Measurements from ENCODE around the gene REC114. TPM values are rescaled to one million over a fixed set of nuclear protein-coding genes. Genes with fewer than 3 reads are reported as not detected.

The REC114 gene
- total and polyA plus RNA-seq, 10 of the 15 experiments (the other 5 are each of a cell fraction or from before 2014, with no cell fraction given) = not detected

DNA sequence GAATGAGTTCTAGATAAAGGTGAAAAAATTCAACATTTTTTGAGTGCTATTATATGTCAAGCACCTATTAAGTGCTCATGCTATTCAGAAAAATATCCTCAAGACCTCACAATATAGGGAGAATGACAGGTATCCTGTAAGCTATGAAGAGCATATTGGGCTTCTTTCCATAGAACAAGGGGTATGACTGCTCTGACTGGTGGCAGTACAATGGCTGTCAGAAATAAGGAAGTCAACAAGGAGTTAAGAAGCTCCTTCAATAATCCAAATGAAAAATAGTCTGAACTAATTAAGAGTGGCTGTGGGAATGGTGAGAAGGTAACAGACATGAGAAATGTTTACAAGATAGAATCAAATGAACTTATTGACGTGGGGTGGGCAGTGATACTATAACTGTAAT lies 165.5 kb downstream of the REC114 start:
- Histone ChIP-seq H3K27me3 (replicated peaks in 1 of 2; ENCODE audit: control insufficient read depth in 2 of 2, insufficient read depth in 2 of 2, low read length in 1 of 2) (no peaks in the 10 kb centered on the region), H4K20me1 (ENCODE audit: control insufficient read depth, insufficient read depth) (no peaks in the 10 kb centered on the region), H3K4me3 (no peak overlapping the region), H3K79me2 (ENCODE audit: control insufficient read depth, insufficient read depth, low read length) (peaks cover 75% of the 10 kb centered on the region), H3K36me3 (ENCODE audit: control insufficient read depth in 2 of 2, insufficient read depth in 2 of 2, low read length in 1 of 2) (no peaks in the 10 kb centered on the region), H3K4me2 (ENCODE audit: control insufficient read depth, insufficient read depth) (peak overlapping the region; percentile 35), H2AFZ (ENCODE audit: control insufficient read depth, low read depth, low read length) (no peak overlapping the region), H3K27ac (ENCODE audit: control insufficient read depth, insufficient read depth) (0 out of 2 replicates have a peak overlapping the region, but pooled peaks have one; percentile 16), H3K9me3 (replicated peaks; ENCODE audit: control insufficient read depth, insufficient read depth, low read length) (no peaks in the 10 kb centered on the region), H3K4me1 (ENCODE audit: control insufficient read depth, insufficient read depth, low read length) (peaks cover 27% of the 10 kb centered on the region; the same call in 1 of the 2 replicates), H3K9ac (ENCODE audit: control insufficient read depth, insufficient read depth, low read length) (no peak overlapping the region)
- TF ChIP-seq SPI1 (IDR thresholded peaks at IDR 0.05; ENCODE audit: borderline replicate concordance, insufficient read depth, low read depth, low read length) (0 out of 2 replicates have a peak, but pooled peaks have one; percentile 23), NRF1 (conservative IDR thresholded peaks at IDR 0.05; ENCODE audit: low read depth, low read length) (no peak)
- TF ChIP-seq, protein P1, sequence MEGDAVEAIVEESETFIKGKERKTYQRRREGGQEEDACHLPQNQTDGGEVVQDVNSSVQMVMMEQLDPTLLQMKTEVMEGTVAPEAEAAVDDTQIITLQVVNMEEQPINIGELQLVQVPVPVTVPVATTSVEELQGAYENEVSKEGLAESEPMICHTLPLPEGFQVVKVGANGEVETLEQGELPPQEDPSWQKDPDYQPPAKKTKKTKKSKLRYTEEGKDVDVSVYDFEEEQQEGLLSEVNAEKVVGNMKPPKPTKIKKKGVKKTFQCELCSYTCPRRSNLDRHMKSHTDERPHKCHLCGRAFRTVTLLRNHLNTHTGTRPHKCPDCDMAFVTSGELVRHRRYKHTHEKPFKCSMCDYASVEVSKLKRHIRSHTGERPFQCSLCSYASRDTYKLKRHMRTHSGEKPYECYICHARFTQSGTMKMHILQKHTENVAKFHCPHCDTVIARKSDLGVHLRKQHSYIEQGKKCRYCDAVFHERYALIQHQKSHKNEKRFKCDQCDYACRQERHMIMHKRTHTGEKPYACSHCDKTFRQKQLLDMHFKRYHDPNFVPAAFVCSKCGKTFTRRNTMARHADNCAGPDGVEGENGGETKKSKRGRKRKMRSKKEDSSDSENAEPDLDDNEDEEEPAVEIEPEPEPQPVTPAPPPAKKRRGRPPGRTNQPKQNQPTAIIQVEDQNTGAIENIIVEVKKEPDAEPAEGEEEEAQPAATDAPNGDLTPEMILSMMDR (IDR thresholded peaks at IDR 0.05 in 2 of 3, conservative IDR thresholded peaks at IDR 0.05 in 1 of 3; ENCODE audit: control insufficient read depth in 2 of 3, extremely low read depth in 1 of 3, insufficient read depth in 1 of 3, low read depth in 3 of 3, low read length in 3 of 3) = no peak
- ChIA-PET POLR2A (interaction anchor here (0.7 to 3.5 kb wide), 2 partner anchors 22 to 24 kb away, joined by 3 to 14 read pairs; partner anchors contain the start of gene NPTN), CTCF (interaction anchor here (1.2 to 11.1 kb wide), 4 partner anchors 10 to 48 kb away, joined by 5 to 170 read pairs (median 34); partner anchors contain the start of gene NPTN), SMC1A (ENCODE audit: uncharacterized antibody, unreplicated experiment) (interaction anchor here (0.8 to 10.9 kb wide), 4 partner anchors 11 to 350 kb away, joined by 3 to 130 read pairs (median 64); partner anchors contain the start of gene NPTN), RAD21 (ENCODE audit: unreplicated experiment) (interaction anchor here (0.6 to 3.3 kb wide), 5 partner anchors 15 to 28 kb away, joined by 3 to 18 read pairs (median 3); no protein-coding TSS in a partner anchor)
- FAIRE-seq (no peak), DNase-seq (ENCODE audit: low read depth, low spot score) (no peak), ATAC-seq (peak; percentile 58)
- in situ Hi-C loops (cut with MboI) = no loop called here
- intact Hi-C loops (cut with micrococcal nuclease; ENCODE audit: unreplicated experiment) = no loop called here
- 39% methylated on average over 1 of the region's 1 CpG for WGBS (ENCODE audit: insufficient coverage, insufficient replicate concordance, low lambda C conversion rate, missing lambda C conversion rate)
- no TSS peak for BruUV-seq (replicated peaks)

All from GM12878 (cell line).